Measurements from ENCODE around the gene GBP7.

- no peak for TF ChIP-seq POLR2AphosphoS5 (IDR thresholded peaks at IDR 0.05; ENCODE audit: borderline replicate concordance, low read depth, low read length)
- TF ChIP-seq EZH2 (IDR thresholded peaks at IDR 0.05): no peak
Observed at GRCh38 chr1:89198081-89198480, 22.3 kb upstream of the GBP7 start.
